Coronary artery (tissue), 2 donors: Measurements from ENCODE around the gene LETMD1.
"Not testable (repeated sequence)": the region's sequence is repeated elsewhere in the genome, so short reads cannot be mapped to it uniquely, and the experiment has no call there.

Experiments
- DNase-seq: peaks from one replicate; pipeline ENCODE4 v3.0.0-alpha.2; 2017; ENCODE audit warnings: low spot score
- H3K27ac ChIP-seq, 2 donors: fragments of 200-600 bp; sonication (generic); one replicate each; pipeline ENCODE4 v1.5.1; 2016 to 2019
- H3K4me3 ChIP-seq: fragments of 200-600 bp; sonication (generic); 2 replicates; pipeline ENCODE4 v1.5.1; 2016; ENCODE audit warnings: mild to moderate bottlenecking, moderate library complexity
- CTCF ChIP-seq: fragments of 200-600 bp; sonication (generic); IDR thresholded peaks from one replicate; pipeline ENCODE4 v1.5.1; 2019; ENCODE audit warnings: antibody characterized with exemption

LETMD1 gene

GRCh38 chr12:51076236-51076930 is 28.3 kb downstream of the LETMD1 start:
- H3K4me3 ChIP-seq = no peak overlapping the region
- no peak overlapping the region for H3K27ac ChIP-seq
- DNase-seq = no peak
- no peak for TF ChIP-seq CTCF

- no peak for DNase-seq
- Histone ChIP-seq H3K27ac (peak overlapping the region in 1 of 2 donors; percentile 38), H3K4me3 (no peak overlapping the region)
- no peak for TF ChIP-seq CTCF
These were observed 29.8 kb downstream of the LETMD1 start for GRCh38 chr12:51077930-51078329.

- not testable (repeated sequence) for DNase-seq, H3K27ac ChIP-seq, H3K4me3 ChIP-seq
These were observed 30.2 kb downstream of the LETMD1 start for GRCh38 chr12:51078346-51078745.

GRCh38 chr12:51078866-51079265 is 30.7 kb downstream of the LETMD1 start:
- DNase-seq, H3K4me3 ChIP-seq, H3K27ac ChIP-seq: not testable (repeated sequence)

GRCh38 chr12:51080136-51080535 is 32.0 kb downstream of the LETMD1 start:
- no peak overlapping the region for H3K27ac ChIP-seq
- no peak for TF ChIP-seq CTCF
- DNase-seq = no peak

GRCh38 chr12:51081421-51081820 is 33.3 kb downstream of the LETMD1 start:
- no peak overlapping the region for H3K4me3 ChIP-seq
- TF ChIP-seq CTCF = no peak
- no peak overlapping the region for H3K27ac ChIP-seq
- no peak for DNase-seq

More at GRCh38 chr12:51080136-51080535, 32.0 kb downstream of the LETMD1 start:
- no peak overlapping the region for H3K4me3 ChIP-seq

- peak; percentile 74 for DNase-seq
- peak overlapping the region; percentile 91 to 100 for H3K27ac ChIP-seq
- H3K4me3 ChIP-seq = peak overlapping the region; percentile 99
- no peak for TF ChIP-seq CTCF
These were observed 34.5 kb downstream of the LETMD1 start for GRCh38 chr12:51082561-51083125.

GRCh38 chr12:51083126-51083833 is 35.2 kb downstream of the LETMD1 start, which contains the start of gene CSRNP2:
TSS of gene CSRNP2 (minus strand) at chr12:51083596. CDS start at chr12:51076561, 7,035 bp downstream.
- Histone ChIP-seq H3K4me3 (peak within 1 kb of the TSS; percentile 99), H3K27ac (peak within 1 kb of the TSS; percentile 91 to 100)
- no peak for TF ChIP-seq CTCF
- peak; percentile 97 for DNase-seq
